ENCODE measurements around the gene GALC.
A peak's percentile ranks its signal among the peaks of the same experiment; 100 is the strongest.

GALC gene

GRCh38 chr14:87955501-87955900 is 37.5 kb downstream of the GALC start:
- no peak for DNase-seq (ENCODE audit: low spot score)

- DNase-seq (ENCODE audit: low spot score), result no peak
Measured at GRCh38 chr14:87952307-87953094, 40.5 kb downstream of the GALC start.

GRCh38 chr14:87944987-87945604 is 47.9 kb downstream of the GALC start:
- DNase-seq (ENCODE audit: low spot score), result no peak

GRCh38 chr14:87940894-87941293 is 52.1 kb downstream of the GALC start:
- DNase-seq (ENCODE audit: low spot score), result no peak

- no peak for DNase-seq (ENCODE audit: low spot score)
Measured at GRCh38 chr14:87940382-87940781, 52.6 kb downstream of the GALC start.

- no peak for DNase-seq (ENCODE audit: low spot score)
Measured at GRCh38 chr14:87935886-87936285, 57.1 kb downstream of the GALC start.

GRCh38 chr14:87935081-87935828 is 57.7 kb downstream of the GALC start:
- DNase-seq (ENCODE audit: low spot score), result no peak

GRCh38 chr14:87934185-87934584 is 58.8 kb downstream of the GALC start:
- no peak for DNase-seq (ENCODE audit: low spot score)

- no peak for DNase-seq (ENCODE audit: low spot score)
Measured at GRCh38 chr14:87916886-87917275, 76.1 kb downstream of the GALC start.

- no peak for DNase-seq (ENCODE audit: low spot score)
Measured at GRCh38 chr14:87916103-87916885, 76.7 kb downstream of the GALC start.

GRCh38 chr14:87908550-87908949 is 84.4 kb downstream of the GALC start:
- no peak for DNase-seq (ENCODE audit: low spot score)

GRCh38 chr14:87901652-87902051 is 91.3 kb downstream of the GALC start:
- DNase-seq (ENCODE audit: low spot score), result no peak

- no peak for DNase-seq (ENCODE audit: low spot score)
Measured at GRCh38 chr14:87901236-87901635, 91.7 kb downstream of the GALC start.

- DNase-seq (ENCODE audit: low spot score), result no peak
Measured at GRCh38 chr14:87899228-87899627, 93.8 kb downstream of the GALC start.

- DNase-seq (ENCODE audit: low spot score), result no peak
Measured at GRCh38 chr14:87898301-87898700, 94.7 kb downstream of the GALC start.

GRCh38 chr14:87896393-87897380 is 96.3 kb downstream of the GALC start:
- no peak for DNase-seq (ENCODE audit: low spot score)

- no peak for DNase-seq (ENCODE audit: low spot score)
Measured at GRCh38 chr14:87894920-87895319, 98.1 kb downstream of the GALC start.

GRCh38 chr14:87892763-87893162 is 100.2 kb downstream of the GALC start:
- DNase-seq (ENCODE audit: low spot score), result no peak

GRCh38 chr14:87888136-87888999 is 104.6 kb downstream of the GALC start:
- DNase-seq (ENCODE audit: low spot score), result peak; percentile 59

GRCh38 chr14:87883750-87884149 is 109.2 kb downstream of the GALC start:
- DNase-seq (ENCODE audit: low spot score), result no peak

All from ecto neural progenitor cell (in vitro differentiated cells).